ENCODE data around the gene TUNAR.

DNA sequence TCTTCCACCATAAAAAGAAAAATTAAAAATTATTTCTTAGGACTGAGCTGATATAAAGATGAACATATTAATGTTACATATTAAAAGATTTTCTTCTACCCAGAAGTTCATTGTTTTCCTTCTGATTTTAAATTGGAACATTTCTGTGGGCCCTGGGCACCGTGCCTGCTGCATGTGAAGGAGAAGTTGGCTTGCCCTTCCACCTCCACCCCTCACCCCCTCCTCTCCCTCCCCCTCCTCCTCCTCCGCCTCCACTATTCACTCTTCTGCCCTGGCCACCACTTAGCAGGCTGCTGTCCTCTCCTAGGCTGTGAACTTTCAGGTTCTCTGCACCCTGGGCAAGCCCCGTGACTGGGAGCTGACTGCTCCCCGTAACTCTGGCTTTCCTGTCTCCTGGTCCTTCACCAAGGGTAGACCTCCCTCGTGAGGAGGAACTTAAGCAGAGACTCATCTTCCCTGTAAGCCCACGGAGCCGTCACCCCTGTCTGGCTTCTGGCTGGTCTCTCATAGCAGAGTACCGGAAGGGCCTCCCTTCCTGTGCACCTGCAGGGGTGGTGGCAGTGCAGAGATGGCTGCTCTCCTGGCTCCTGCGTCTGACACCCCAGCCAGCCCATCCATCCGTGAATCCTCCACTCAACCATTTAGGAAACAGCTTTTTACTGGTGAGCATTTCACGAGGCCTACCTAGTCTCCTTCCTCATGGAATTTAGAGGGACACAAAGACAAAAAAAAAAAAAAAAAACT lies 12.8 kb downstream of the TUNAR start:
- TF ChIP-seq POLR2AphosphoS5 (IDR thresholded peaks at IDR 0.05) (no peak), EP300 (IDR thresholded peaks at IDR 0.05) (no peak), POLR2A (IDR thresholded peaks at IDR 0.05) (no peak)
- TF ChIP-seq, protein P1, sequence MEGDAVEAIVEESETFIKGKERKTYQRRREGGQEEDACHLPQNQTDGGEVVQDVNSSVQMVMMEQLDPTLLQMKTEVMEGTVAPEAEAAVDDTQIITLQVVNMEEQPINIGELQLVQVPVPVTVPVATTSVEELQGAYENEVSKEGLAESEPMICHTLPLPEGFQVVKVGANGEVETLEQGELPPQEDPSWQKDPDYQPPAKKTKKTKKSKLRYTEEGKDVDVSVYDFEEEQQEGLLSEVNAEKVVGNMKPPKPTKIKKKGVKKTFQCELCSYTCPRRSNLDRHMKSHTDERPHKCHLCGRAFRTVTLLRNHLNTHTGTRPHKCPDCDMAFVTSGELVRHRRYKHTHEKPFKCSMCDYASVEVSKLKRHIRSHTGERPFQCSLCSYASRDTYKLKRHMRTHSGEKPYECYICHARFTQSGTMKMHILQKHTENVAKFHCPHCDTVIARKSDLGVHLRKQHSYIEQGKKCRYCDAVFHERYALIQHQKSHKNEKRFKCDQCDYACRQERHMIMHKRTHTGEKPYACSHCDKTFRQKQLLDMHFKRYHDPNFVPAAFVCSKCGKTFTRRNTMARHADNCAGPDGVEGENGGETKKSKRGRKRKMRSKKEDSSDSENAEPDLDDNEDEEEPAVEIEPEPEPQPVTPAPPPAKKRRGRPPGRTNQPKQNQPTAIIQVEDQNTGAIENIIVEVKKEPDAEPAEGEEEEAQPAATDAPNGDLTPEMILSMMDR (IDR thresholded peaks at IDR 0.05), result no peak

Data from gastroesophageal sphincter (tissue), 3 donors.